GM18511 (cell line): Measurements from ENCODE around the gene LIPE.
"Not testable (repeated sequence)": the region's sequence is repeated elsewhere in the genome, so short reads cannot be mapped to it uniquely, and the experiment has no call there.

Experiments
- ATAC-seq: cut with Tn5 transposase; IDR thresholded peaks from one replicate; pipeline ENCODE4 v1.9.1; 2021; ENCODE audit warnings: mild to moderate bottlenecking, moderate library complexity; ENCODE audit not compliant: unreplicated experiment

The LIPE gene

DNA sequence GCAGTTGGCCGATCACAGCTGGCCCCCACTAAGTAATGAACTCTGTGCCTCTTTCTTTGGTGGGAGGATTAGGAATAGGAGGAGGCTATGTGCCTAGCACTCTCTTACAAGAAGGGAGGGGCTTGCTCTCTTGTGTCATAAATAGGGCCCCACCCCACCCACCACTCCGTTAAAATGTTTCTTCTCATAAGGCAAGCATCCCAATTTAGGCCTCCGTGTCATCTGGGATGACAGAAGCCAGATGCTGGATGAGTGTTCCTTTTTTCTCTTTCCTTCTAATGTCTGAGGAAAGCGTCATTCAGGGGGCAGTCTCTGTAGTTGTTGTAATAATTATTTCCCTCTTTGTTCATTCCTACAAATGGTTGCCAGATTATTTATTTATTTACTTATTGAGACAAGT is at the start of gene LIPE:
Gene LIPE (minus strand): TSS at position 76 of the 400 bp plus-strand sequence. CDS start 239 bp downstream, outside the sequence.
- no peak for ATAC-seq

- ATAC-seq: no peak
Measured at GRCh38 chr19:42475366-42475765, 48.2 kb upstream of the LIPE start.

DNA sequence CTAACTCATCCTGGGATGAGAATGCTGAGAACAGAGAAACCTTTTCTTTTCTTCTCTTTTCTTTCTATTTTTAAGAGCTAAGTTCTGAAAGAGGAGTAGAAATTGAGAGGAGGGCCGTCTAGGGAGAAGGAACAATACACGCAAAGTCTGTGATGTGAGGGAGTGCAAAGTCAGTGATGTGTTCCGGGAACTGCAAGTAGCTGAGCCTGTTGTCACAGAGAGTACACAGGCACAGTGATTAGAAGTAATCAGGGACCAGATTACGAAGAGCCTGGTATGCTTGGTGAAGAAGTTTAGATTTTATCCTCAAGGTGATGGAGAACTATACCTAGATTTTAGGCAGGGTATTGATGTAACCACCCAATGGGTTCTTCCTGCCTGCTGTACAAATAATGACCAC is 47.6 kb upstream of the LIPE start:
- ATAC-seq: no peak

DNA sequence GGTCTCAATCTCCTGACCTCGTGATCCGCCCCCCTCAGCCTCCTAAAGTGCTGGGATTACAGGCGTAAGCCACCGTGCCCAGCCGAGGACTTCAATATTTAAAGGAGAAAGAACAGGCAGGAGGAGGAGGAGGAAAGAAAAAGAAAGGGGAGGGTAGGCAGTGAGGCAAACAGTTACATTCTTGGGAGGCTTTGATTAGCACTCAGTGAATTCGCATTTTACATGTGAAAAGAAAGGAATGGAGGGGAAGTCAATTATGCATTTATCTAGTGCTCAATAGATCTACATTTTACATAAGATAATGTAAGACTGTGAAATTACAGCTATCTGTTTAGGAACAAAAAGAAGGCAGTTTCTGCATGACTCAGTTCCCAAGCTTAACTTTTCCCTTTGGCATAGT is 46.5 kb upstream of the LIPE start:
- ATAC-seq: no peak

DNA sequence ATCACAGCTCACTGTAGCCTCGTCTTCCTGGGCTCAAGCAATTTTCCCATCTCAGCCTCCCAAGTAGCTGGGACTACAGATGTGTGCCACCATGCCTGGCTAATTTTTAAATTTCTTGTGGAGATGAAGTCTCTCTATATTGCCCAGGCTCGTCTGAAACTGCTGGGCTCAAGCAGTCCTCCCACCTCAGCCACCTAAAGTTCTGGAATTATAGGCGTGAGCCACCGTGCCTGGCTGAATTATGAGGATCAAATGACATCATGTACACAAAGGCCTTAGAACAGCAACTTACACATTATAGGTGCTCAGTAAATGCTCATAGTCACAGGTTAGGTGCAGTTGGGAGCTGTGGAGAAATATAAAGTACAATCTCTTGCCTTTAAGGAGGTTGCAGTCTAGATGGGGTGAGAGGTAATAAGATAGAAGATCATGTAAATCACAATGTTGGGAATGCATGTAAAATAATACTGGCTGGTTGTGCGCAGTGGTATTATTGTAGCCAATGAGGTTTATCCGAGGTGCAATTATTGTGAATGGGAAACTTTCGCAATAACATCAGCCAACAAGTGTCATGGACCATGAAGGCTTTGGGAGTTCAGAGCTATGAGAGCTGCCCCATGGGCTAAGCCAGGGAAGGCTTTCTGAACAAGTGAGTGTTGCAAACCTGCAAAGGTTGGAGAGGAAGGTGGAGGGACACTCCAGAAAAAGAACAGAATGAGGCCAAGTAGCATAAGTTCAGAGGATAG is 45.4 kb upstream of the LIPE start:
- no peak for ATAC-seq

- ATAC-seq: no peak
Measured at GRCh38 chr19:42471554-42472249, 44.5 kb upstream of the LIPE start.

GRCh38 chr19:42469311-42470235 is 42.4 kb upstream of the LIPE start:
- ATAC-seq: no peak

DNA sequence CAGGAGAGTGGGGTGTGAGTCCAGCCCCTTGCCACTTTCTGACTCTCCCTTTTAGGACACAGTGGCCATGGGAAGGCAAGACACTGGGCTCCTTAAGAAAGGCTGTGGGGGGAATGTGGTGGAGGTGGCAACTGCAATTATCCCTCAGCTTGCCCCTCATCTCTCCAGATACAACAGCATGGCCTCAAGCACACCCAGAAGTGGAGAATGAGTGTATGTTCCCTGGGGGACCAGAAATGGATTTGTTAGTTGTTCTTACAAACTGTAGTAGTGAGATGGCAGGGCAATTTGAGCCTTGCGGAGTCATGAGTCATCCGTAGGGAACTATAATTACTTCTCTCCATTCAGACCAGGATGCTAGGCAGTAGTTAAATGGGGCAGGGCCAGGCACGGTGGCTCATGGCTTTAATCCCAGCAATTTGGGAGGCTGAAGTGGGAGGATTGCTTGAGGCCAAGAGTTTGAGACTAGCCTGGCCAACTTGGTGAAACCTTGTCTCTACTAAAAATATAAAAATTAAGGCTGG is 41.1 kb upstream of the LIPE start:
- ATAC-seq: no peak

DNA sequence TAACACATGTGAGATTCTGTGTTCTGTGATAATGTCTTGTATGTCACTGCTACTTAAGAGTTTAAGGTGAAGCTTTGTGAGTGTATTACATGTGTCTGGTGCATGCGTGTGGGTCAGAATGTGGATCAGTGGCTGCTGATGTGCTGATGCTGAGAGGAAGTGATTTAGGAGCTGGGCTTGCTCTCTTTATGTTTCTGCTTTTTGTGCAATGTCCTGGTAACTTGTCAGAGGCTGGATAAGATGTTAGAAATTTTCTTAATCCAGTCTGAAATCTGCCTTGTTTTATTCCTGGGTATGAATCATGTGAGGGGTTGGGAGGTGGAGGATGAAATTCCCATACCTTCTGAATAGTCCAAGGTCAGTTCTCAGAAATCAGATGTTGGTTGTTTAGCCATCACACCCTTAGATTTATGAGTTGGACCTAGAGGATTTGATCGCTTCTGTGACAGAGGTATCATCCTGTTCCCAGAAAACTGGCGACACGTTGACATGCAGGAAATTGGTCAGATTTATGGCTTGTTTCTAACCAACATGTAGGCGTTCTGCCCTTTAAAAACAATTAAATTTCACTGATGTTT is 40.1 kb upstream of the LIPE start:
- no peak for ATAC-seq

GRCh38 chr19:42466521-42467182 is 39.5 kb upstream of the LIPE start:
- no peak for ATAC-seq

DNA sequence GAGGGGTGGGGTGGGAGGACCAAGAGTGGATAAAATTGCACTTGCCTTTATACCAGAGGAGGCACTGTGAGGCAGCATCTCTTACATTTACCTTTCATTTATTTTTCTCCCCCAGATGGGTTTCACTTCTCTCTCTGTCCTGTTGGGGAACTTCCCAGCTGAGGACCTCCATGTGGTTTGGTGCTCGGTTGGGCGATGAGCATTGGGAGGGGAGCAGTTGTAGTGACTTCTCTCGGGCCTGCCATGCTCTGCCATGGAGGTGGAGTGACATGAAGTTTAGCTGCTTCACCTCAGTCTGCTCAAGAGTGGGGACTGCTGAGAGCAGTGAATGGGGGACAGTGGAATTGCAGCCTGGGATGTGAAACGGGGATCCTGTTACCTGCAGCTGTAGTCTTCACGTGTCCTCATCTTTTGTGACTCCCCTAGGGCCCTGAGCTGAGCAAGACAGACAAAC is 38.7 kb upstream of the LIPE start:
- peak; percentile 90 for ATAC-seq

GRCh38 chr19:42461700-42462324 is 34.6 kb upstream of the LIPE start:
- no peak for ATAC-seq

- ATAC-seq: not testable (repeated sequence)
Measured at GRCh38 chr19:42461231-42461630, 34.0 kb upstream of the LIPE start.

DNA sequence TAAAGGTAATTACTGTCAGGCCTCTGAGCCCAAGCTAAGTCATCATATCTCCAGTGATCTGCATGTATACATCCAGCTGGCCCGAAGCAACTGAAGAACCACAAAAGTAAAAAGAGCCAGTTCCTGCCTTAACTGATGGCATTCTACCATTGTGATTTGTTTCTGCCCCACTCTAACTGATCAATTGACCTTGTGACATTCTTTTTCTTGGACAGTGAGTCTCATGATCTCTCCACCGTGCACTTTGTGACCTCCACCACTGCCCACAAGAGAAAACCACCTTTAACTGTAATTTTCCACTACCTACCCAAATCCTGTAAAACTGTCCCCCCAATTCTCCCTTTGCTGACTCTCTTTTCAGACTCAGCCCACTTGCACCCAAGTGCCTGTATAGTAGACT is 32.7 kb upstream of the LIPE start:
- ATAC-seq: no peak

- no peak for ATAC-seq
Measured at GRCh38 chr19:42455621-42456081, 28.5 kb upstream of the LIPE start.

GRCh38 chr19:42455086-42455485 is 27.9 kb upstream of the LIPE start:
- ATAC-seq: no peak

DNA sequence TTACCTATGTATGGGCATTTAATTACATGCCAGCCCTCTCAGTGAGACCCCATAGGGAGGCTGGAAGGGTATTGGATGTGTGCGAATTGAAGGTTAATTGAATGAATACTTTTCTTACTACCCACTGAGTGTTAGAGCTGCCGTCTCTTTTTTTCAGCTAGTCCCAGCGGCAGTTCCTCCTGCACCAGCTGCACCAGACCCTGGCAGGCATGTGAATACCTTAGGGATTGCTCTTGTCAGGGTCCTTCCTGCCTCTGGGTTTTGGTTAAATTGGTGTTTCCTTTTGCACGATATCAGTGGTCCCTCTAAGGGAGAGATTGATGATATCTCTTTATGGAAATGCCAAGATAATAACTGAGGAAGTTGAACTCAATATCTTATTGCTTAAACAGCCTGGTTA is 25.4 kb upstream of the LIPE start:
- no peak for ATAC-seq

DNA sequence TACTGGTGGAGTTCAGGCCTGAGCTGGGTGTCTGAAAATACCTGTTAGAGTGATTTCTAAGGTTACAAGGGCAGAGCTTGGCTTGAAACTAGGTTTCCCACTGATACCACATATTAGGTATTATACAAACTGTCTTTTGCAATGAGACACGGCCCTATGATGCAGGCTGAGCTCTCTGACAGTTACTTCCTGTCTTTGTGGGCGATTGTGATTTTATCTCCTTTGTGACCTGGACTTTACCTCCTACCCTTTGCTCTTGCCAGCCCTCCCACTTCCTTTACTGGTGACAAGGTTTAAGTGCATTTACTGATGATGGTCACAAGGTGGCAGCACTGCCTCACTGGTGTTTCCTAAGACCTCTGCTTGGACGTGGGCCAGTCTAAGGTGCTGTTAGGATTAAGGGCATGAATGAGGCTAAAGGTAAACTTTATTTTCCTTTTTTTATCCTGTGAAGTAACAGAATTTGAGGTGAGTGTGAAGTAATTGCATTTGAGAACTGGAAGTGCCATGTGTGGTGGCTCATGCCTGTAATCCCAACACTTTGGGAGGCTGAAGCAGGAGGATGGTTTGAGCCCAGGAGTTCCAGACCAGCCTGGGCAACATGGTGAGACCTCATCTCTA is 23.2 kb upstream of the LIPE start:
- ATAC-seq: peak; percentile 97

DNA sequence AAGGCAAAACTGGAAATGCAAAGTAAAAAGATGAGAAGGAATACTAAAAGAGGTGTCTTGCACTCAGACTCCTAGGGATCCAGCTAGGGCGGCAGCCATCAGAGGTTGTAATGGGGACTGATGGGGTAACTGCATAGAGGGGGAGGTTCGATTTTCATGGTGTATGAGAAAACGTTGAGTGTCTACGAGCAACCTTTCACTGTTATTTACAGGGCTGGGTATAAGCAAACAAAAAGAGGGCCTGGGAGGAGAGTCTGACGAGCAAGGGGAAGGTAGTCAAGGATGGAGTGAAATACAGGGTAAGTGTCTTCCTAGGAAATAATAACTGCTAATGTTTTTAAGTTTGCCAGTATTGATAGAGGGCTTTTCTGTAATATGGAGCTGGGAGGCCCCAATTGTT is 21.1 kb upstream of the LIPE start:
- not testable (repeated sequence) for ATAC-seq
